Memory B cell (primary cell): ENCODE results near the gene RIBC2.
"Not testable (repeated sequence)": the region's sequence is repeated elsewhere in the genome, so short reads cannot be mapped to it uniquely, and the experiment has no call there.

ENCODE experiments used
- ATAC-seq: fragments of 150-1000 bp; cut with Tn5 transposase; 2 replicates; pipeline ENCODE4 v1.10.0; 2021; ENCODE audit warnings: low read depth, mild to moderate bottlenecking, moderate library complexity
- DNase-seq, 2 donors: peaks; one replicate each; pipeline ENCODE4 v3.0.0; 2022; ENCODE audit warnings: low spot score in 2 of 2
- H3K27ac Mint-ChIP-seq: one replicate; pipeline ENCODE4 v1.8.0; 2022; ENCODE audit warnings: mild to moderate bottlenecking, moderate library complexity, mixed read lengths
- H3K27me3 Mint-ChIP-seq: one replicate; pipeline ENCODE4 v1.8.0; 2022; ENCODE audit warnings: mixed read lengths
- H3K36me3 Mint-ChIP-seq: one replicate; pipeline ENCODE4 v1.8.0; 2022; ENCODE audit warnings: mild to moderate bottlenecking, mixed read lengths
- H3K4me1 Mint-ChIP-seq: one replicate; pipeline ENCODE4 v1.8.0; 2022; ENCODE audit warnings: mixed read lengths
- H3K4me3 Mint-ChIP-seq: one replicate; pipeline ENCODE4 v1.8.0; 2022; ENCODE audit warnings: mild to moderate bottlenecking, moderate library complexity, mixed read lengths
- H3K9me3 Mint-ChIP-seq: one replicate; pipeline ENCODE4 v1.8.0; 2022; ENCODE audit warnings: mixed read lengths

The RIBC2 gene

DNA sequence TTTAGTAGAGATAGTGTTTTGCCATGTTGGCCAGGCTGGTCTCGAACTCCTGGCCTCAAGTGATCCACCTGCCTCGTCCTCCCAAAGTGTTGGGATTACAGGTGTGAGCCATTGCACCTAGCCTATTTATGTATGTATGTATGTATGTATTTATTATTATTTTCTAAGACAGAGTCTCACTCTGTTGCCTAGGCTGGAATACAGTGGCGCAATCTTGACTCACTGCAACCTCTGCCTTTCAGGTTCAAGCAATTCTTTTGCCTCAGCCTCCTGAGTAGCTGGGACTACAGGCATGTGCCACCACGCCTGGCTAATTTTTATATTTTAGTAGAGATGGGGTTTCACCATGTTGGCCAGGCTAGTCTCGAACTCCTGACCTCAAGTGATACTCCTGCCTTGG lies 35.9 kb downstream of the RIBC2 start:
- not testable (repeated sequence) for DNase-seq, H3K27me3 Mint-ChIP-seq, H3K36me3 Mint-ChIP-seq, ATAC-seq, H3K4me3 Mint-ChIP-seq, H3K4me1 Mint-ChIP-seq, H3K9me3 Mint-ChIP-seq, H3K27ac Mint-ChIP-seq

DNA sequence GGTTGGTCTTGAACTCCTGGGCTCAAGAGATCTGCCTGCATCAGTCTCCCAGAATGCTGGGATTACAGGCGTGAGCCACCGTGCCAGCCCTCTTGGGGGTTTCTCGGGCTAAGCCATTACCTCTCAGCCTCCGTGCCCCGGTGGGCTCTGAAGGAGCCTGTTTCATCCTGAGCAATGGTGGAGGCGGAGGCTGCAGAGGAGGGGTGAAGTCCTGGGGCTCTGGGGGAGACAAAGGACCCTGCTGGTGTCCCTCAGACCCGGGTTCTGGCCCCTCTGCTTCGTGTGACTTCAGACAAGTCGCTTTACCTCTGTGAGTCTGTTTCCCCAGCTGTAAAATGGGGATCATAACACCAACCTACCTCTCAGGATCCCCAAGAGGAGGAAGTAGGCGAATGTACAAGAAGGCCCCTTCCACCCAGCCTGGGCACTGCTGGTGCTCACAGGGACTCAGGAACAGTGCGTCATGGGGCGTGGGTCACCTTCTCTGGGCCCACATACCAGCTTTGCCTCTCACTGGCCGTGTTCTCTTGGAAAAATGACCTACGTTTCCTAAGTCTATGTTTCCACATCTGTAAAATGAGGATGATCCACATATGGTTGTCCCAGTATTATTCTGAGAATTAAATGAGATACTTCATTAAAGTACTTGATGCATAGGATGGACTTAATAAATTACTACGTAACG lies 36.8 kb downstream of the RIBC2 start:
- no peaks in the 10 kb centered on the region for H3K4me1 Mint-ChIP-seq
- peaks cover 5% of the 10 kb centered on the region for H3K27me3 Mint-ChIP-seq
- no peak overlapping the region for H3K27ac Mint-ChIP-seq
- H3K4me3 Mint-ChIP-seq = no peak overlapping the region
- H3K9me3 Mint-ChIP-seq = no peaks in the 10 kb centered on the region
- H3K36me3 Mint-ChIP-seq = no peaks in the 10 kb centered on the region
- DNase-seq = no peak
- no peak for ATAC-seq

DNA sequence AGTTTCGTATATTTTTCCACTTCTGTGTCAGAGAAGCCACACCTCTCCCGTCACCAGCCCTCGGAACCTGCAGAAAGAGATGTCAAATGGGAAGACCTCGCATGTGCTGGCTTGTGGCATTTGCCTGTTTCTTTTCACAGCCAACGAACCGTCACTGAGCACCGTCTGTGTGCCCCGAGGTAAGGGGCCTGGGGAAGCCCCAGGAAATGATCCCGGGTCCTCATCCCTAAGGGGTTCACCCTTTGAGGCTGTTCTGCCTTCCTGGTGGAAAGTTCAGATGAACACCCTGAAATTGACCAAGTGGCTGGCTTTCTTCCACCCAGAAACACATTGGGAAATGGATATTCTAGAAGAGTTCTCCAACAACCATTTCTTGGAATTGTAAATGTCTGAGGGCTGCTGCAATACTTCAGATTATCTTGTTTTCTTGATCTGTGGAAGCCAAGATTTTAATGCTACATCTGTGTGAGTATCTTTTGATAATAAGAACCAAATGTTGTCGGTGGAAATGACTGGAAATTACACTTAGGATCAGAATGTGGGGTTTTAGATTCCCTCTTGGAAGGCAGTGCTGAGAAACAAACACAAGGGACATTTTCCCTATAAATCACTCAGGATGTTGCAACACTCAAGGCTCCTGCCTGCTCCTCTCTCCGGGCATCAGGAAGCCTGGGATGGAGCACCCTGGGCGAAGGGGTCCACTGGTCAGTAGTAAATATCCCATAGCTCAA lies 37.6 kb downstream of the RIBC2 start:
- DNase-seq (no peak), ATAC-seq (no peak)
- H3K36me3 Mint-ChIP-seq = no peaks in the 10 kb centered on the region
- no peak overlapping the region for H3K4me3 Mint-ChIP-seq
- H3K27ac Mint-ChIP-seq = no peak overlapping the region
- peaks cover 4% of the 10 kb centered on the region for H3K27me3 Mint-ChIP-seq
- no peaks in the 10 kb centered on the region for H3K4me1 Mint-ChIP-seq
- no peaks in the 10 kb centered on the region for H3K9me3 Mint-ChIP-seq

DNA sequence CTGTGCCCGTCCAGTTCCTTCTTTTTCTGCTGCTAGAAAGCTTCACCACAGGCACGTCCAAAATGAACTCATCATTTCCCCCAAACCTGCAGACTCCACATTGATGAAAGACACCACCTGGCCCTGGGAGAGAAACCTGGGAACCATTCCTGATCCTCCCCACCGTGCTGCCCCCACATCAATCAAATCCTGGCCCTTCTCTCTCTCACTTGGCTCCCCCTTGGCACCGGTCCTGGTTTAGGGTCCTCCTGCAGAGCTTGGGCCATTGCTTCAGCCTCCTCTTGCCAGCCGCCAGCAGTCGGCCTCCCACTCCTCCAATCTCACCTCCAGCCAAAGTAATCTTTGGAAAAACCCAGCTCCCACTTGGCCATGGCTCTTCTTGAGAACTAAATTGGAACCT lies 38.5 kb downstream of the RIBC2 start:
- H3K27me3 Mint-ChIP-seq = peaks cover 3% of the 10 kb centered on the region
- no peaks in the 10 kb centered on the region for H3K4me1 Mint-ChIP-seq
- no peak overlapping the region for H3K27ac Mint-ChIP-seq
- no peaks in the 10 kb centered on the region for H3K36me3 Mint-ChIP-seq
- DNase-seq (no peak), ATAC-seq (no peak)
- H3K4me3 Mint-ChIP-seq = no peak overlapping the region
- H3K9me3 Mint-ChIP-seq = no peaks in the 10 kb centered on the region

DNA sequence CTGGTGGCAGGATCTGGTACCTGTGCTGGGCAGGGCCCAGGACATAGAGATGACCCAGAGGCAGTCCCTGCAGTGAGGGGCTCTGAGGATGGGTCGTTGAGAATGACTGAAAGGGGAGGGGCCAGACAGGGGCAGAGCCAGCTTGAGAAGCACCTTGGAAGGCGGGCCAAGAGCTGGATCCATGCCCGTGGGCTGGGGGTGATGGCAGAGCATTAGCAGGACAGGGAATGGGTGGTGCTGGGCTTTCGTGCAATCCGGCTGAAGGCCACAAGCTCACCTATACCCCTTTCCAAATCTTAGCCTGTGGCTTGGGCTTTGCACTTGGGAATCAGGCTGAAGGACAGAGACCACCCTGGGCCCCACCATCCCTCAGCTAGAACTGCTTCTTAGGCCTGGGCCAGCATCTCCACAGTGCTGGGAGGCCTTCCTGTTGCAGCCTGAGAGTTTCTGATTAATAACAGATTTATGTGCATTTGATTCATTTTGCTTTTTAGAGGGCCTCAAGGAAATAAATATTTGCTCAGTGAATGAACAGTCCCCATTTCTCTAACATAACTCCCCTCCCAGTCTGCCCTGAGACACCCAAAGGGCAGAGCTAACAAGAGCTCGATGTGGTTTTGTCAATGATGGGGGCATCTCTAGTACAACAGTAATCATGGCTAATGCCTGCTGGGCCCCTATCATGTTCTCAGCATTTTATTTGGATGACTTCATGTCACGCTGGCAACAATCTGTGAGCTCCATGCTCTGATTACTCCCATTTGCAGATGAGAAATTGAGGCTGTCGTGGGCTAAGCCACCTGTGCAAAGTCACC lies 39.3 kb downstream of the RIBC2 start:
- Mint-ChIP-seq H3K27ac (no peak overlapping the region), H3K9me3 (no peaks in the 10 kb centered on the region), H3K36me3 (no peaks in the 10 kb centered on the region), H3K4me3 (no peak overlapping the region), H3K4me1 (no peaks in the 10 kb centered on the region), H3K27me3 (peaks cover 7% of the 10 kb centered on the region)
- no peak for ATAC-seq
- DNase-seq = no peak

DNA sequence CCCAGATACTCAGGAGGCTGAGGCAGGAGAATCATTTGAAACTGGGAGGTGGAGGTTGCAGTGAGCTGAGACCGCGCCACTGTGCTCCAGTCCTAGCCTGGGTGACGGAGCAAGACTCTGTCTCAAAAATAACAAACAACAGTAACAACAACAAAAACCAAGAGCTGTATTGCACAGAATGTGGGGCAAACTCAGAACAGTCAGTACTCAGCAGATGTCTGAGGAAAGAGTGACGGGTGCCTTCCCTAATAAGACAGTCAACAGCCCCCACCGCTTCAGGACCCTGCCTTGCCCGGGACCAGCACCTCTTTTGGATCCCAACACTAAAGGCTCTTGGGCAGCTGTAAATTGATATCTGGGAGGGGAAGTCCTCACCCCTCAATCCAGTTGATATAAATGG lies 40.3 kb downstream of the RIBC2 start:
- Mint-ChIP-seq H3K4me1 (no peaks in the 10 kb centered on the region), H3K4me3 (no peak overlapping the region), H3K27ac (no peak overlapping the region), H3K9me3 (no peaks in the 10 kb centered on the region), H3K36me3 (no peaks in the 10 kb centered on the region), H3K27me3 (peaks cover 7% of the 10 kb centered on the region)
- DNase-seq (no peak), ATAC-seq (no peak)

DNA sequence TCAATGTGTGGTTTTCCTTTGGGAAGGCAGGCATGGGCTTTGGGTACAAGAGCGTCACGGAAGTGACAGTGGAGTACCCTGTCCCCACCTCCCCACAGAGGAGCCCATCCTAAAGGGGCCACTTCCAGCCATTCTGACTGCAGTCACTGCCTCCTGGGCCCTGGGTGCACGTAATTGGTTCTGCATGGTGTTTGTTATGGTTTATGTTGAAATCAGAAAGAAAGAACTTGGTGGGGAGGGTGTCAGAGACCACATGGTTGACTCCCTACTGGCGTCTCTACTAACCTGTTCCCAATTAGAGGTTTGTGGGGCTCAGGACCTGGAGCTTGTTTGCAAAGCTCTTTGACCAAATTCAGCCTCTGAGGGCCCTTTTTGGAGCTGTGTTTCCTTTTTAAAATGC lies 40.8 kb downstream of the RIBC2 start:
- Mint-ChIP-seq H3K36me3 (no peaks in the 10 kb centered on the region), H3K9me3 (no peaks in the 10 kb centered on the region)
- ATAC-seq = no peak

DNA sequence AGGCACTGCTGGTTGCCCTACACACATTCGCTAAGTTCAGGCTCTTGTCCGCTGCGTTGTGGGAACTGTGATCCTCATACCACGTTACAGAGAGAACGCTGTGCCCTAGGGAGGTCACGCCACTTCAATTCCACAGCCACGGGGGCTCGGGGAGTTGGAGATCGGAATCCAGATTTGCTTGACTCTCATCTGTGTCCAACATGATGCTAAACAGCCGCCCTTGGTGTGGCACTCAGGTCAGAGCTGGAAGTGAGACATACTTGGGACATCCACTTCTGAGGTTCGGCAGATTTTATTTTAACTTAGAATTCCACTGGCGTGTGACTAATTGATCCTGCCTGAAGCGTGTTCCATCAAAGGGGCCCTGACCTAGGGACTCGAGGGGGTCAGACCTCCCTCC lies 41.7 kb downstream of the RIBC2 start:
- Mint-ChIP-seq H3K9me3 (no peaks in the 10 kb centered on the region), H3K27me3 (peaks cover 12% of the 10 kb centered on the region), H3K4me1 (no peaks in the 10 kb centered on the region), H3K36me3 (no peaks in the 10 kb centered on the region), H3K27ac (no peak overlapping the region), H3K4me3 (no peak overlapping the region)
- ATAC-seq = no peak
- no peak for DNase-seq

More for the DNA sequence above, 40.8 kb downstream of the RIBC2 start:
- H3K27ac Mint-ChIP-seq = no peak overlapping the region
- no peaks in the 10 kb centered on the region for H3K4me1 Mint-ChIP-seq
- no peak overlapping the region for H3K4me3 Mint-ChIP-seq
- DNase-seq = no peak
- peaks cover 9% of the 10 kb centered on the region for H3K27me3 Mint-ChIP-seq

DNA sequence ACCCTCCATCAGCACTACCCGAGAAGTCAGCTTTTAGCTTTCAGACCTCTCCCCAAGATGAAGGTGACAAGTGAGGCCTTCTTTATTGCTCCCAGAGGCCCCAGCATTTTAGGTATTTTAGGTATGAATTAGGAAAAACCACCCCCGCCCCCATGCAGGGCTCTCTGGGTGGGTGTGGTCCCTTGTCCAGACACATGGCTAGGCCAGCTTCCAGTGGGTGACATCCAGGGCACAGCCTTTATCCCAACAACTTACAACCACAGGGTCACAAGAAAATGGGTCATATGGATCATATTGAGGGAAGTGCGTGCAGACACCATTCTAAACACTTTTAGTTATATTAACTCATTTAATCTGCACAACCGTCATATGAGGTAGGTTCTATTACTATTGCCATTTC lies 42.1 kb downstream of the RIBC2 start:
- ATAC-seq (no peak), DNase-seq (no peak)
- no peaks in the 10 kb centered on the region for H3K4me1 Mint-ChIP-seq
- no peak overlapping the region for H3K27ac Mint-ChIP-seq
- H3K36me3 Mint-ChIP-seq = no peaks in the 10 kb centered on the region
- H3K9me3 Mint-ChIP-seq = no peaks in the 10 kb centered on the region
- H3K4me3 Mint-ChIP-seq = no peak overlapping the region
- H3K27me3 Mint-ChIP-seq = peaks cover 12% of the 10 kb centered on the region

DNA sequence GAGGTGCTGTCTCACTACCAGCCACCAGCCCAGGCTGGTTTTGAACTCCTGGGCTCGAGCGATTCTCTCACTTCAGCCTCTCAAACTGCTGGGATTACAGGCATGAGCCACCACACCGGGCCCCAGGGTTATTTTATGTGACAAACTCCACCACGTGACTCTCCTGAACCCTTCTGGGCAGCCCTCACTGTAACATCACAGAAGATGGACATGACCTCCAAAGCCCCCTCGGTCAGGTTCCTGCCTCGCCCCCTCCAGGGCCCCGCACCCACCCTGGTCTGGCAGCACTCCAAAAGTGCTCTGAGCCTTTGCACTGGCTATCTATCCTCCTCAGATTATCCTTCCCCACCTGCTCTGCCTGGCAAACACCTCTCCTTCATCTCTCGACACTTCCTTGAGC lies 43.3 kb downstream of the RIBC2 start:
- no peak for ATAC-seq
- Mint-ChIP-seq H3K4me1 (no peaks in the 10 kb centered on the region), H3K9me3 (no peaks in the 10 kb centered on the region), H3K27me3 (peaks cover 13% of the 10 kb centered on the region), H3K4me3 (no peak overlapping the region), H3K36me3 (no peaks in the 10 kb centered on the region), H3K27ac (no peak overlapping the region)
- no peak for DNase-seq

DNA sequence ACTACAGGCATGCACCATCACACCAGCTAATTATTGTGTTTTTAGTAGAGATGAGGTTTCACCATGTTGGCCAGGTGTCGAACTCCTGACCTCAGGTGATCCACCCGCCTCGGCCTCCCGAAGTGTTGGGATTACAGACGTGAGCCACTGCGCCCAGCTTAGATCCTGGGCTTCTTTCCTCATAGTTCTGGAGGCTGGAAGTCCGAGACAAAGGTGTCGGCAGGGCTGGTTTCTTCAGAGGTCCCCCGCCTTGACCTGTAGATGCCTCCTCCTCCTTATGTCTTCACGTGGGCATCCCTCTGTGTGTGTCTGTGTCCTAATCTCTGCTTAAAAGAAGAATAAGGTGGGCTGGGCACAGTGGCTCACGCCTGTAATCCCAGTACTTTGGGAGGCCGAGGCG lies 45.0 kb downstream of the RIBC2 start:
- no peaks in the 10 kb centered on the region for H3K9me3 Mint-ChIP-seq
- H3K4me1 Mint-ChIP-seq = no peaks in the 10 kb centered on the region
- H3K4me3 Mint-ChIP-seq = no peak overlapping the region
- no peak for ATAC-seq
- H3K36me3 Mint-ChIP-seq = no peaks in the 10 kb centered on the region
- H3K27me3 Mint-ChIP-seq = peaks cover 12% of the 10 kb centered on the region
- no peak overlapping the region for H3K27ac Mint-ChIP-seq
- DNase-seq = no peak

DNA sequence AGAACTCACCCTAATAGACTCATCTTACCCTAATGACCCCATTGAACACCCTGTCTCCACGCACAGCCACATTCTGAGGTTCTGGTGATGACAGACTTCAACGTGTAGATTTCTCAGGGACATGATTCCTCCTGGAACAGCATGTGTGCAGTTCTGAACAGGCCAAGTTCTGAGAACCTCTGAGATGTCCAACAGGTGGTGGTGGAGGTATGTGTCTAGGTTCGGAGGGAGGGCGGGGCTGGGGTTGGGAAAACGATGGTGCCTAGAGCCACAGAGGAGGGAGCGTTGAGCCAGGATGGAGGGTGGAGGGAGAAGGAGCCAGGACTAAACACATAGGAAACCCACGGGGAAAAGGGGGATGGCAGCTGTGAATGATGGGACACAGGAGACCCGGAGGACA lies 45.7 kb downstream of the RIBC2 start:
- H3K4me1 Mint-ChIP-seq = no peaks in the 10 kb centered on the region
- H3K27me3 Mint-ChIP-seq = peaks cover 12% of the 10 kb centered on the region
- no peak for ATAC-seq
- no peaks in the 10 kb centered on the region for H3K36me3 Mint-ChIP-seq
- DNase-seq = no peak
- no peak overlapping the region for H3K27ac Mint-ChIP-seq
- H3K4me3 Mint-ChIP-seq = no peak overlapping the region
- H3K9me3 Mint-ChIP-seq = no peaks in the 10 kb centered on the region

DNA sequence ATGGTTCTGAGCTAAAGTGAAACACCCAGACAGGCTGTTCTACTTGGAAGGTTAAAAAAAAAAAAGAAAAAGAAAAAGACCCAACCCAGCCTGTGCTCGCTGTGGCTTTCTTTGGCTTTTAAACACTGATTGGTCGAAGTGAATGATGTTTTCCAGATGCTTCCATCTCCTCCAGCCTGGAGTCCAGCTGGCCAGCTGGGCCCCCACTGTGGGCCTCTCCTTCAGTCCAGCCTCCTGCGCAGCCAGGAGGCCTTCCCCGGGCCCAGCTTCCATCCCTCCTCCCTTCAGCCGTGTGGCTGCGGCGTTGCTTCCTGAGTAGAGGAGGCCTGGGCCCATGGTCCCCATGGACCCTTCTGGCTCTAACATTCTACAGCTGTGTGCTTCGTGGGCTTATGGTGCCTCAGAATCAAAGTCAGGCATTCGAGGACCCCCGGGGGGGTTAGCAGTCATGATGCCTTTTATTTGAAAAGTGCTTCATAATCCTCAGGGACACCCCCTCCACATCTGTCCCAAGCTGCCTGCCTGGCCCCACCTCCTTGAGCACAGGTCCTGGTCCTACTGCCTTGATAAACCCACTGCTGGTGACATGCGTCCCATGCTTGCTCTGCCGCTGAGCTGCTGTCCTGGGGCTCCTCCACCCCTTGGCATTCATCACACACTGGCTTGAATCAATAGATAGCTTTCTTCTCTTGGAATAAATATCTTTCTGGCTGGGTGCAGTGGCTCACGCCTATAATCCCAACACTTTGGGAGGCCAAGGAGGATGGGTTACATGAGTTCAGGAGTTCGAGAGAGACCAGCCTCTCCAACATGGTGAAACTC lies 47.0 kb downstream of the RIBC2 start:
- DNase-seq = no peak
- no peak for ATAC-seq
- Mint-ChIP-seq H3K4me3 (no peak overlapping the region), H3K27ac (no peak overlapping the region), H3K27me3 (peaks cover 15% of the 10 kb centered on the region), H3K4me1 (no peaks in the 10 kb centered on the region), H3K36me3 (no peaks in the 10 kb centered on the region), H3K9me3 (no peaks in the 10 kb centered on the region)
